GM23248 (cell line): Measurements from ENCODE around the gene PKNOX1. TPM values are rescaled to one million over a fixed set of nuclear protein-coding genes. Genes with fewer than 3 reads are reported as not detected.
"Not testable (repeated sequence)": the region's sequence is repeated elsewhere in the genome, so short reads cannot be mapped to it uniquely, and the experiment has no call there.

Experiments
- DNase-seq: peaks from one replicate; pipeline ENCODE4 v3.0.0-alpha.2; 2015
- H2AFZ ChIP-seq: fragments of 200-600 bp; sonication (generic); 2 replicates; pipeline ENCODE4 v1.6.1; 2016; ENCODE audit warnings: antibody characterized with exemption
- H3F3A ChIP-seq: fragments of 200-600 bp; sonication (generic); 2 replicates; pipeline ENCODE4 v1.6.1; 2016; ENCODE audit warnings: mild to moderate bottlenecking, antibody characterized with exemption, mixed run types; ENCODE audit not compliant: insufficient read depth
- H3K27ac ChIP-seq: fragments of 200-600 bp; sonication (generic); 2 replicates; pipeline ENCODE4 v1.5.1; 2016; ENCODE audit warnings: mild to moderate bottlenecking
- H3K27me3 ChIP-seq: fragments of 200-600 bp; sonication (generic); replicated peaks from 2 replicates; pipeline ENCODE4 v1.6.1; 2016; ENCODE audit warnings: mild to moderate bottlenecking; ENCODE audit not compliant: insufficient read depth
- H3K36me3 ChIP-seq: fragments of 200-600 bp; sonication (generic); 2 replicates; pipeline ENCODE4 v1.6.1; 2016; ENCODE audit warnings: low read depth, mild to moderate bottlenecking
- H3K4me1 ChIP-seq: fragments of 200-600 bp; sonication (generic); 2 replicates; pipeline ENCODE4 v1.6.1; 2016; ENCODE audit warnings: mild to moderate bottlenecking; ENCODE audit not compliant: insufficient read depth
- H3K4me2 ChIP-seq: fragments of 200-600 bp; sonication (generic); one replicate; pipeline ENCODE4 v1.6.1; 2016; ENCODE audit warnings: mild to moderate bottlenecking; ENCODE audit not compliant: unreplicated experiment
- H3K4me3 ChIP-seq: fragments of 200-600 bp; sonication (generic); 2 replicates; pipeline ENCODE4 v1.5.1; 2016; ENCODE audit warnings: mild to moderate bottlenecking
- H3K79me2 ChIP-seq: fragments of 200-600 bp; sonication (generic); 2 replicates; pipeline ENCODE4 v1.6.1; 2016; ENCODE audit warnings: mild to moderate bottlenecking; ENCODE audit not compliant: insufficient read depth
- H3K9ac ChIP-seq: fragments of 200-600 bp; sonication (generic); 2 replicates; pipeline ENCODE4 v1.6.1; 2016; ENCODE audit warnings: mild to moderate bottlenecking
- H3K9me2 ChIP-seq: fragments of 200-600 bp; sonication (generic); 2 replicates; pipeline ENCODE4 v1.6.1; 2016; ENCODE audit warnings: mixed run types, mild to moderate bottlenecking, moderate library complexity; ENCODE audit not compliant: insufficient read depth
- H3K9me3 ChIP-seq: fragments of 200-600 bp; sonication (generic); one replicate; pipeline ENCODE4 v1.6.1; 2017; ENCODE audit warnings: low read depth
- H4K20me1 ChIP-seq: fragments of 200-600 bp; sonication (generic); 2 replicates; pipeline ENCODE4 v1.6.0; 2016; ENCODE audit not compliant: insufficient read depth
- EZH2 ChIP-seq: fragments of 200-600 bp; sonication (generic); IDR thresholded peaks from 2 replicates; pipeline ENCODE4 v1.6.1; 2018; ENCODE audit warnings: antibody characterized with exemption, mild to moderate bottlenecking; ENCODE audit not compliant: insufficient read depth, poor library complexity, severe bottlenecking
- EZH2phosphoT487 ChIP-seq: fragments of 200-600 bp; sonication (generic); IDR thresholded peaks from 2 replicates; pipeline ENCODE4 v1.6.1; 2018; ENCODE audit warnings: antibody characterized with exemption, moderate library complexity, mild to moderate bottlenecking, low read depth; ENCODE audit not compliant: insufficient read depth
- WGBS, 2 experiments: methylation state at CpG; one replicate each; pipeline ENCODE4 v1.1.6; 2015 to 2017; ENCODE audit warnings: low lambda C conversion rate in 2 of 2, low coverage in 1 of 2; ENCODE audit errors: missing lambda C conversion rate in 2 of 2; 5-methylcytosine and 5-hydroxymethylcytosine counted together
- in situ Hi-C: fragments of 300-500 bp; cut with MboI; formaldehyde crosslinking; loops from 2 replicates; pipeline ENCODE4 v1.15.0; 2020
- polyA plus RNA-seq: library from polyadenylated mRNA; unstranded; fragments of >200 nt; fragmentation: Nextera tagmentation; extraction: Ambion mirVana; gene quantifications from 2 replicates; pipeline ENCODE4 v1.2.1, GENCODE V29; 2016
- total RNA-seq: library from RNA; depleted of rRNA; stranded (reverse); fragments of >200 nt; shearing (Covaris generic); gene quantifications from 2 replicates; pipeline ENCODE4 v1.2.3, GENCODE V29; 2014

PKNOX1 gene
- total and polyA plus RNA-seq, 2 experiments from 2014 or later = 11.1 to 25.9 TPM

DNA sequence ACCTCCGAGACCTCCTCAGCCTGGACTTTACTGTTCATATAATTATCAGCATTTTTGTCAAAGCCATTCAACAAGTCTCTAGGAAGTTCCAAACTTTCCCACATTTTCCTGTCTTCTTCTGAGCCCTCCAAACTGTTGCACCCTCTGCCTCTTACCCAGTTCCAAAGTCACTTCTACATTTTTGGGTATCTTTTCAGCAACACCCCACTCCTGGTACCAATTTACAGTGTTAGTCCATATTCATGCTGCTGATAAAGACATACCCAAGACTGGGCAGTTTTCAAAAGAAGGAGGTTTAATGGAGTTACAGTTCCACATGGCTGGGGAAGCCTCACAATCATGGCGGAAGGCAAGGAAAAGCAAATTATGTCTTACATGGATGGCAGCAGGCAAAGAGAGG lies 25.7 kb downstream of the PKNOX1 start:
- H3K9me2 ChIP-seq, H3K36me3 ChIP-seq, H2AFZ ChIP-seq, H3K27ac ChIP-seq, in situ Hi-C loops, DNase-seq, H3K27me3 ChIP-seq, H3K9ac ChIP-seq, H3K9me3 ChIP-seq, H4K20me1 ChIP-seq, H3K4me2 ChIP-seq, H3K4me3 ChIP-seq: not testable (repeated sequence)
- Histone ChIP-seq H3K4me1 (peaks cover 15% of the 10 kb centered on the region), H3F3A (peaks cover 27% of the 10 kb centered on the region; the same call in 1 of the 2 replicates), H3K79me2 (peaks cover 42% of the 10 kb centered on the region)
- WGBS, 2 experiments = 95 to 100% methylated on average over 2 of the region's 2 CpGs

DNA sequence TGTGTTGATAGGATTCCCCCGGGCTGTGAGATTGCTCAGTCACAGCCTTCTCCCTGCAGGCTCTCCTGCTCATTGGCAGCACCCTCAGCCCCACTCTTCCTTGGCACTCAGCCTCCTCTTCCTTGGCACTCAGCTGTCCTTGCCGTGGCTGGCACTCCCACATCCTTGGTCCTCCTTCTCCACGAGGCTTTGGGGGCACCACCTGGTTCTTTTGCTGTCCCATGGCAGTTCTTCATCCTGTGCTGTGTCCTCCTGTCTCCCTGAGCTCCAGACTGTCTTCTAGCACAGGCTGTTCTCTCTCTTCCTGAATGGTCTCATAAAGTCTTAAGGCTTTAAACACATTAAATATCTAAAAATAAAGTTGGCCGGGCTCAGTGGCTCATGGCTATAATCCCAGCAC lies 27.0 kb downstream of the PKNOX1 start:
- Histone ChIP-seq H3K27ac (no peak overlapping the region), H3K9ac (no peak overlapping the region), H3K9me3 (no peaks in the 10 kb centered on the region), H3K9me2 (no peaks in the 10 kb centered on the region), H3K27me3 (no peaks in the 10 kb centered on the region), H2AFZ (no peak overlapping the region), H3K79me2 (peaks cover 33% of the 10 kb centered on the region), H3K4me1 (peaks cover 13% of the 10 kb centered on the region), H3K4me3 (no peak overlapping the region), H3K36me3 (no peaks in the 10 kb centered on the region), H3K4me2 (no peak overlapping the region), H4K20me1 (no peaks in the 10 kb centered on the region), H3F3A (peaks cover 16% of the 10 kb centered on the region; the same call in 1 of the 2 replicates)
- in situ Hi-C loops = no loop called here
- no peak for TF ChIP-seq EZH2phosphoT487
- TF ChIP-seq EZH2 = no peak
- no peak for DNase-seq
- WGBS, 2 experiments = 0 to 4% methylated on average over 4 of the region's 4 CpGs

DNA sequence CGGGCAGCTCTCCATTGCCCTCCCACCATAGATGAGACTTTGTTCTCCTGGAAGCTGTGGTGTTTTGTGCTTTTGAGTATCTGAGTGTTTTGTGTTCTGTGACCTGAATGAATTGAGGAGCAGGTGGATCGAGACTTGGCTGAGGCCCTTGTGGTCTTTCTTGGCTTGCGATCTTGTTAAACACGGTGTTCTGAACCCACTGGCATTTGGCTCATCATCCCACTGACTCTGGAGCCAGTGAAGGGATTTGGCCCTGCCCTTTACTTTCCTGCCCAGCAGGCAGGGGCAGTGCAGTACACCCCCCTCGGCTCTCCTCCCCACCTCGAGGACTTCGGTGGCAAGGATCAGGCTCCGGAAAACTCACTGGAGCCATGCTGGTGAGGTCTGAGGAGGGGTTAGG lies 30.6 kb downstream of the PKNOX1 start:
- no peak for DNase-seq
- 75 to 84% methylated on average over 8 of the region's 8 CpGs for WGBS, 2 experiments

DNA sequence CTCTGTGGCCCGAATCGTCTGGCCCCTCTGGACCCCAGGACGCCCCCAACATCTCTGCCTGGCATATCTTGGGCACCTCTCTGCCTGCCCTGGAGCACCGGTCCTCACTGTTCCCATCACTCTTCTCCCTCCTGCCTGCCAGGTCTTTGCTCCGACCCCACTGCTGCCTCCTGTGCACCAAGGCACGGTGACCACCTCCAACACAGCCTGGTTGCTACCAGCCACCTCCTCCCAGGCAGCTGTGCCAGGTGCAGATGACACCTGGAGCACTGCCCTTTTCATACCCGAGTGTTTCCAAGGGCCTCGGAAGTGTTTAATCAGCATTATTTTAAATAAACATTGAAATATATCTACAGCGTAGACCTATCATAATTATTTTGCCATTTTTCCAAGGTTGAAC lies 31.3 kb downstream of the PKNOX1 start:
- H2AFZ ChIP-seq = no peak overlapping the region
- no peak overlapping the region for H3K4me3 ChIP-seq
- in situ Hi-C loops = no loop called here
- H3K9me2 ChIP-seq = no peaks in the 10 kb centered on the region
- no peak for TF ChIP-seq EZH2phosphoT487
- no peak for TF ChIP-seq EZH2
- H3K79me2 ChIP-seq = peaks cover 3% of the 10 kb centered on the region
- DNase-seq = no peak
- no peak overlapping the region for H3K4me2 ChIP-seq
- H3K27ac ChIP-seq = no peak overlapping the region
- WGBS, 2 experiments = 82 to 83% methylated on average over 9 of the region's 9 CpGs
- no peaks in the 10 kb centered on the region for H4K20me1 ChIP-seq
- no peaks in the 10 kb centered on the region for H3K9me3 ChIP-seq
- no peak overlapping the region for H3K9ac ChIP-seq
- H3K27me3 ChIP-seq = no peaks in the 10 kb centered on the region
- H3K36me3 ChIP-seq = 0 out of 2 replicates have a peak, but pooled peaks cover 11% of the 10 kb centered on the region
- no peaks in the 10 kb centered on the region for H3K4me1 ChIP-seq
- H3F3A ChIP-seq = no peaks in the 10 kb centered on the region

More for the DNA sequence above, 30.6 kb downstream of the PKNOX1 start:
- H3K4me1 ChIP-seq = no peaks in the 10 kb centered on the region
- no peaks in the 10 kb centered on the region for H3K9me2 ChIP-seq
- peaks cover 10% of the 10 kb centered on the region for H3K79me2 ChIP-seq
- 0 out of 2 replicates have a peak, but pooled peaks cover 11% of the 10 kb centered on the region for H3K36me3 ChIP-seq
- H3K9me3 ChIP-seq = no peaks in the 10 kb centered on the region
- in situ Hi-C loops = no loop called here
- no peak overlapping the region for H2AFZ ChIP-seq
- H3F3A ChIP-seq = no peaks in the 10 kb centered on the region
- H3K27ac ChIP-seq = no peak overlapping the region
- H4K20me1 ChIP-seq = no peaks in the 10 kb centered on the region
- TF ChIP-seq EZH2phosphoT487 (no peak), EZH2 (no peak)
- no peak overlapping the region for H3K4me3 ChIP-seq
- no peak overlapping the region for H3K9ac ChIP-seq
- H3K27me3 ChIP-seq = no peaks in the 10 kb centered on the region
- no peak overlapping the region for H3K4me2 ChIP-seq

DNA sequence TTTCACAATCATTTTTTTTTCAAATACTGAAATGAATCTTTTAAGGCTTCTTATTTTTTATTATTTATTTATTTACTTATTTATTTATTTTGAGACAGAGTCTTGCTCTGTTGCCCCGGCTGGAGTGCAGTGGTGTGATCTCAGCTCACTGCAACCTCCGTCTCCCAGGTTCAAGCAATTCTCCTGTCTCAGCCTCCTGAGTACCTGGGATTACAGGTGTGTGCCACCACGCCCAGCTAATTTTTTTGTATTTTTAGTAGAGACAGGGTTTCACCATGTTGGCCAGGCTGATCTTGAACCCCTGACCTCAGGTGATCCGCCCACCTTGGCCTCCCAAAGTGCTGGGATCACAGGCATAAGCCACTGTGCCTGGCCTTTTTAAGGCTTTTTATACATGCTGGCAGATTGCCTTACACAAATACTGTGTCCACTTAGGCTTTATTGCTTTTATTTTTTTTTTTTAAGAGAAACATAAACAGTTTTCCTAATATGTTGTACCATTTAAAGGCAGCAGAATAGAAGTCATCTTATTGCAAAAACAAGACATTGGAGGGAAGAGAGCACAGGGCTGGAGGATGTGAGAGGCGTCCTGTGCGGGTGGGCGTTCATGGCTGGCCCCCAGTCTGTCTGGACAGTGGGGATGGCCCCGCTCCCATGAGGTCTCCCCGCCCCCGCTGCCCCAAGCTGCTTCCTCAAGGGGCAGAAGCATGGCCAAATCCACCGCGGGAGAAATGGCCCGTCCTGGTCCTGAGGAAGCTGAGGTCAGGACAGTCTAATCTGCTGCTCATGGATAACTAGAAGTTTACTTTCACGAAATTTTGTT lies 31.9 kb downstream of the PKNOX1 start:
- H3K9me3 ChIP-seq, H3F3A ChIP-seq, H3K4me3 ChIP-seq, H3K4me2 ChIP-seq, in situ Hi-C loops, H4K20me1 ChIP-seq, H3K9ac ChIP-seq, H3K4me1 ChIP-seq, H3K27ac ChIP-seq, DNase-seq, H3K9me2 ChIP-seq, H2AFZ ChIP-seq, H3K27me3 ChIP-seq, H3K79me2 ChIP-seq: not testable (repeated sequence)
- 81 to 86% methylated on average over 14 of the region's 14 CpGs for WGBS, 2 experiments
- H3K36me3 ChIP-seq = 0 out of 2 replicates have a peak, but pooled peaks cover 11% of the 10 kb centered on the region
